K562 (cell line): Measurements from ENCODE around the gene ACKR1. TPM values are rescaled to one million over a fixed set of nuclear protein-coding genes. Genes with fewer than 3 reads are reported as not detected.
A peak's percentile ranks its signal among the peaks of the same experiment; 100 is the strongest.

ENCODE experiments used
- CEBPB ChIP-seq: fragments of 450-650 bp; IDR thresholded peaks from 2 replicates; pipeline ENCODE4 v1.6.1; 2016; ENCODE audit warnings: missing genetic modification characterization, missing compliant biosample characterization
- CXXC5 ChIP-seq: fragments of 250-450 bp; sonication (Bioruptor Pico); IDR thresholded peaks from 2 replicates; pipeline ENCODE4 v1.8.0; 2022; ENCODE audit warnings: inconsistent platforms, mild to moderate bottlenecking, moderate library complexity
- LCOR ChIP-seq: sonication (generic); formaldehyde crosslinking; IDR thresholded peaks from 2 replicates; pipeline ENCODE4 v1.8.0; 2022; ENCODE audit warnings: mild to moderate bottlenecking, missing genetic modification reagents
- MAFK ChIP-seq: IDR thresholded peaks from 2 replicates; pipeline ENCODE4 v1.6.1; 2011; ENCODE audit warnings: low read length, improper control_type of control experiment
- MLX ChIP-seq, 2 experiments: fragments of 450-650 bp in 1 of 2; sonication (generic) in 1 of 2; formaldehyde crosslinking; conservative IDR thresholded peaks; 2 replicates each; pipeline versions ENCODE4 v1.4.0 to v1.8.1; 2020 to 2022; ENCODE audit warnings: mild to moderate bottlenecking in 1 of 2, missing genetic modification reagents in 1 of 2
- MYNN ChIP-seq, 2 experiments: sonication (generic); formaldehyde crosslinking in 1 of 2; IDR thresholded peaks; 2 replicates each; pipeline versions ENCODE4 v1.5.0 to v1.6.1; 2016 to 2020; ENCODE audit warnings: antibody characterized with exemption in 1 of 2, missing genetic modification reagents in 1 of 2
- NFXL1 ChIP-seq: fragments of 450-650 bp; formaldehyde crosslinking; IDR thresholded peaks from 2 replicates; pipeline ENCODE4 v1.4.0; 2021; ENCODE audit warnings: mild to moderate bottlenecking
- POLR2AphosphoS2 ChIP-seq: IDR thresholded peaks from 2 replicates; pipeline ENCODE4 v1.6.1; 2012; ENCODE audit warnings: low read length, improper control_type of control experiment
- PRDM10 ChIP-seq: fragments of 450-650 bp; IDR thresholded peaks from 2 replicates; pipeline ENCODE4 v1.6.1; 2018; ENCODE audit not compliant: partially characterized antibody
- SETDB1 ChIP-seq: IDR thresholded peaks from one replicate; pipeline ENCODE4 v1.6.1; 2012; ENCODE audit warnings: low read length, control low read depth, inconsistent platforms
- ZBTB40 ChIP-seq, 2 experiments: fragments of 450-650 bp in 1 of 2; sonication (generic) in 1 of 2; formaldehyde crosslinking in 1 of 2; IDR thresholded peaks; 2 replicates each; pipeline versions ENCODE4 v1.7.1 to v1.9.0; 2016 to 2022; ENCODE audit warnings: inconsistent platforms in 1 of 2, mild to moderate bottlenecking in 1 of 2, missing genetic modification reagents in 1 of 2
- ZNF12 ChIP-seq: sonication (generic); formaldehyde crosslinking; IDR thresholded peaks from 2 replicates; pipeline ENCODE4 v1.4.0; 2020; ENCODE audit warnings: mild to moderate bottlenecking, missing genetic modification reagents
- ZNF41 ChIP-seq: fragments of 250-450 bp; sonication (Bioruptor Pico); conservative IDR thresholded peaks from 2 replicates; pipeline ENCODE4 v1.4.0; 2020; ENCODE audit warnings: mild to moderate bottlenecking
- ZNF584 ChIP-seq: fragments of 200-800 bp; sonication (Bioruptor generic); IDR thresholded peaks from 2 replicates; pipeline ENCODE4 v1.6.1; 2016; ENCODE audit warnings: low read depth, mild to moderate bottlenecking, missing genetic modification characterization, missing compliant biosample characterization
- polyA plus RNA-seq, 8 experiments: library from polyadenylated mRNA; depleted of rRNA in 4 of 8; stranded (reverse) in 5 of 8; unstranded in 3 of 8; fragments of >200 nt; fragmentation: Nextera tagmentation in 2 of 8; fragmentation: Illumina TruSeq in 1 of 8; extraction: Ambion mirVana in 2 of 8; extraction: Trizol in 1 of 8; gene quantifications; 2 replicates each; pipeline versions ENCODE4 v1.2.1 to v1.2.3, GENCODE V29; 2011 to 2014; ENCODE audit warnings: inconsistent platforms in 1 of 8, missing spikeins in 1 of 8
- total RNA-seq, 7 experiments: library from RNA; depleted of rRNA in 6 of 7; stranded (reverse); fragments of >200 nt in 6 of 7; fragmentation: Illumina TruSeq in 2 of 7; extraction: Trizol in 2 of 7; gene quantifications; 2 replicates each; pipeline versions ENCODE4 v1.2.1 to v1.2.3, GENCODE V29; 2011 to 2021; ENCODE audit warnings: low replicate concordance in 1 of 7

ACKR1 gene
- total and polyA plus RNA-seq, 9 of the 15 experiments (the other 6 are each of a cell fraction or from before 2014, with no cell fraction given) = 0.07 to 0.64 (median 0.18) TPM

GRCh38 chr1:159177272-159177907, 27.3 kb upstream of the ACKR1 start (continued):
- TF ChIP-seq CXXC5 (CRISPR knock-in tag) = peak; percentile 79
- no peak for TF ChIP-seq SETDB1
- TF ChIP-seq ZNF584 = peak; percentile 95
- TF ChIP-seq POLR2AphosphoS2 = no peak
- TF ChIP-seq MYNN (IDR thresholded peaks at IDR 0.05) = no peak
- TF ChIP-seq MYNN (CRISPR knock-in tag; IDR thresholded peaks at IDR 0.05) = peak; percentile 82
- TF ChIP-seq MAFK = no peak
- peak; percentile 90 for TF ChIP-seq ZBTB40 (IDR thresholded peaks at IDR 0.05)
- peak; percentile 55; the same call in 1 of the 2 replicates for TF ChIP-seq ZBTB40 (CRISPR knock-in tag; IDR thresholded peaks at IDR 0.05)
- peak; percentile 38; the same call in 1 of the 2 replicates for TF ChIP-seq CEBPB (tag)
- peak; percentile 24 for TF ChIP-seq PRDM10
- peak; percentile 60; the same call in 1 of the 2 replicates for TF ChIP-seq ZNF41
- 0 out of 2 replicates have a peak, but pooled peaks have one; percentile 24 for TF ChIP-seq NFXL1 (CRISPR knock-in tag)
- peak; percentile 75 for TF ChIP-seq LCOR
- peak; percentile 72; the same call in 1 of the 2 replicates for TF ChIP-seq ZNF12 (CRISPR knock-in tag)
- TF ChIP-seq MLX (CRISPR knock-in tag; conservative IDR thresholded peaks at IDR 0.05) = peak in 1 of 2 experiments; percentile 96; a peak in 2 of 4 replicates
